Activated CD4-positive, alpha-beta T cell treated with anti-CD3 and anti-CD28 coated beads for 4 hours (primary cell): Measurements from ENCODE around the gene EGLN1.
"Not testable (repeated sequence)": the region's sequence is repeated elsewhere in the genome, so short reads cannot be mapped to it uniquely, and the experiment has no call there.

Experiments
- DNase-seq, 2 donors: peaks; one replicate each; pipeline ENCODE4 v3.0.0-alpha.2; 2020

EGLN1 gene

GRCh38 chr1:231421971-231422797, at the start of gene EGLN1:
Gene EGLN1, minus strand, starts transcription at chr1:231422287. Its CDS starts 399 bp downstream, at chr1:231421888.
- peak; percentile 80 to 84 for DNase-seq

GRCh38 chr1:231471500-231471899, 49.4 kb upstream of the EGLN1 start:
- not testable (repeated sequence) for DNase-seq

GRCh38 chr1:231471027-231471426, 48.9 kb upstream of the EGLN1 start:
- DNase-seq: not testable (repeated sequence)

GRCh38 chr1:231467986-231468385, 45.9 kb upstream of the EGLN1 start:
- DNase-seq: no peak

GRCh38 chr1:231465051-231465450, 43.0 kb upstream of the EGLN1 start:
- DNase-seq: no peak

- DNase-seq: no peak
These were observed 41.5 kb upstream of the EGLN1 start for GRCh38 chr1:231463541-231463940.

GRCh38 chr1:231460614-231461013, 38.5 kb upstream of the EGLN1 start:
- DNase-seq: peak; percentile 44 to 45

- DNase-seq: not testable (repeated sequence)
These were observed 37.4 kb upstream of the EGLN1 start for GRCh38 chr1:231459438-231459837.

GRCh38 chr1:231457956-231458355, 35.9 kb upstream of the EGLN1 start:
- DNase-seq: not testable (repeated sequence)

GRCh38 chr1:231454133-231454532, 32.0 kb upstream of the EGLN1 start:
- not testable (repeated sequence) for DNase-seq

- no peak for DNase-seq
These were observed 24.1 kb upstream of the EGLN1 start for GRCh38 chr1:231446138-231446537.

- no peak for DNase-seq
These were observed 22.0 kb upstream of the EGLN1 start for GRCh38 chr1:231444059-231444458.

GRCh38 chr1:231443363-231443762, 21.3 kb upstream of the EGLN1 start:
- no peak for DNase-seq

- no peak for DNase-seq
These were observed 20.6 kb upstream of the EGLN1 start for GRCh38 chr1:231442735-231443134.

GRCh38 chr1:231432996-231433395, 10.9 kb upstream of the EGLN1 start:
- DNase-seq: no peak

- no peak for DNase-seq
These were observed 9.8 kb upstream of the EGLN1 start for GRCh38 chr1:231431665-231432415.

- DNase-seq: not testable (repeated sequence)
These were observed 8.7 kb upstream of the EGLN1 start for GRCh38 chr1:231430678-231431352.

- no peak for DNase-seq
These were observed 6.3 kb upstream of the EGLN1 start for GRCh38 chr1:231428377-231428776.

- no peak for DNase-seq
These were observed 3.1 kb upstream of the EGLN1 start for GRCh38 chr1:231424950-231425805.

- DNase-seq: no peak
These were observed 1.6 kb upstream of the EGLN1 start for GRCh38 chr1:231423648-231424047.

- DNase-seq: no peak
These were observed 767 bp upstream of the EGLN1 start for GRCh38 chr1:231422798-231423309.

- DNase-seq: peak in 1 of 2 donors; percentile 21
These were observed 529 bp downstream of the EGLN1 start for GRCh38 chr1:231421546-231421970.
